Measurements from ENCODE around the gene FMN1.

Gene FMN1

GRCh38 chr15:33201491-33202231 lies 7.1 kb upstream of the FMN1 start:
- no peak for DNase-seq
- in situ Hi-C loops (cut with MboI; ENCODE audit: low pct_unique_long_range_greater_than_20kb, low sequenced_read_pairs), result no loop called here

DNA sequence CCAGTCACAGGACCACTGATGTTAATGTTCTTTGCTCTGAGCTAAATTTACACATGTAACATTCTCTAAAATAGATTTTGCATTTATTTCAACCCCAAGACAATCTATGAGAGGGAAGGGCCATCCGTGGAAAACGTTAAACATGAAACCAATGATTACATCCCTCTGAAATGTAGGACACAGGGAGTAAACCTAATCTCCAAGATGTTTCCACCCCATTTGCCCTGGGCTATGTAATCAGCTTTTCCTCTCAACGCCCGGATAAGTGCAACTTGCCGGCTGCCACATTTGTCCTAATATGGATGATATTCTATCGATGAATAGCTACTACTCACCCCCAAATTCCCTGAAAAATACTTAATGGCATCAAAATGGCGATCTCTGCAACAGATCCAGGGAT lies 6.4 kb upstream of the FMN1 start:
- no peak for DNase-seq
- in situ Hi-C loops (cut with MboI; ENCODE audit: low pct_unique_long_range_greater_than_20kb, low sequenced_read_pairs), result no loop called here

GRCh38 chr15:33200444-33200843 lies 5.9 kb upstream of the FMN1 start:
- no peak for DNase-seq
- in situ Hi-C loops (cut with MboI; ENCODE audit: low pct_unique_long_range_greater_than_20kb, low sequenced_read_pairs), result no loop called here

DNA sequence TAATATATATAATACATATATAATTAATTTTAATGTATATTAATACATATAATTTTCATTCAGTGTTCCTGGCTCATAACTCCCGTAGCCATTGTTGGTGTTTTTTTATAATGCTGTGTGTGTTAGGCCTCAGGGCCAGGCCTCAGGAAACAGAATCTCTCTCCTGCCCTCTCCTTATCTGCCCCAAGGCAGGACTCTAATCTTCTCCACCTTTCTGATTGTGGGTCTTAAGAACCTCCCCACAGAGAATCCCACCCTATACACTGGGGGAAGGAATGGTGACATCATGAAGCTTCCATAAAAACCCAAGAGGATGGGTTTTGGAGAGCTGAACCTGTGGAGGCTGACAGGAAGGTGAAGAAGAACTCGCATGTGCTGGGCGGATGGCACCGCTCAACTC lies 4.0 kb upstream of the FMN1 start:
- DNase-seq, result no peak
- in situ Hi-C loops (cut with MboI; ENCODE audit: low pct_unique_long_range_greater_than_20kb, low sequenced_read_pairs), result no loop called here

DNA sequence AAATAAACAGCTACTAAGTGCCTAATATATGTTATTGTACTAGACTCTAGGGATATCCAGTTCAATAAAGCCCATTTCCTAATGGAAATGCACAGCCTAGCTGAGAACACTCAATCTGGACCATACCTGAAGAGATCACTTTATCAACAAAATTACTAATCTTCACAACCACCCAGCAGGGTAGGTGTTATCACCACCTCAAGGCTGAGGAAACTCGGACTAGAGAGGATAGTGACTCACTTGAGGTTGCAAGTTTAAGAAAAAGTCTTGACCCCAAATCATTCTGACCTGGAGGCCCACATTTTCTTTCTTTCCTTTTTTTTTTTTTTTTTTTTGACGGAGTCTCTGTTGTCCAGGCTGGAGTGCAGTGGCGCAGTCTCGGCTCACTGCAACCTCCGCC lies 3.1 kb upstream of the FMN1 start:
- in situ Hi-C loops (cut with MboI; ENCODE audit: low pct_unique_long_range_greater_than_20kb, low sequenced_read_pairs), result no loop called here
- DNase-seq, result no peak

GRCh38 chr15:33194237-33194636 lies 277 bp downstream of the FMN1 start:
- DNase-seq, result no peak
- in situ Hi-C loops (cut with MboI; ENCODE audit: low pct_unique_long_range_greater_than_20kb, low sequenced_read_pairs), result no loop called here

DNA sequence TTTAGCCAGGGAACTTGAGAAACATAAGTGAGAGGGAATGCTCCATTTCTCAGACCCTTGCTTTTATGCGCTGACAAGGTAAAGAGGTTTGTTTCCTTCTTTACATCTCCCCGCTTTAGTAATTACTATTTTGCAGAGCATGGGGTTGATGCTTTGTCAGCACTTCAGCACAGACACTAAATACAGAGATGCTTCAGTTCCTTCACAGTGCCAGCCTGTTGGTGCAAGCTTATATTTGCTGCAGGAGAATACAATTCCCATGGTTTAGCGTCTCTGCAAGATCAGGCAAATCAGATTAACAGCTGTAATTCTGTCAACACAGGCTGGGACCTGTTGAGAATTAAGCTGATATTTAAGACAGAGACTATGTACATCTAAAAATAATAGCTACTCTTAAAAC lies 2.9 kb downstream of the FMN1 start:
- in situ Hi-C loops (cut with MboI; ENCODE audit: low pct_unique_long_range_greater_than_20kb, low sequenced_read_pairs), result no loop called here

DNA sequence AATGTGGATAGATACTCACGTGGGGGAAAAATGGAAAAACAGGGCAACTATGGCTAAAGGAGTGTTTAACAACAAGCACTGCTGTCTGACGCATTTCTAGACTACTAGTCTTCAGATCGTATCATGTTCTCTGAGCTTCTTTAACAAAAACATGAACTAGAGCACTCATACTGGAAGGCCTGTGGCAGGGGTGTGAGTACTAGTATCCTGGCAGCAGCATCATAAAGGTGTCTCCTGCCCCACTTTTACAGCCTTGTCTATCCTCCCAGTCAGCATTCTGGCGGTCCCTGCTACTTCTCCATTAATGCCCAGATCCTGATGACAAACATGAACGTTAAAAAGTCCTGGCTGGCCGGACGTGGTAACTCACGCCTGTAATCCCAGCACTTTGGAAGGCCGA lies 4.0 kb downstream of the FMN1 start:
- in situ Hi-C loops (cut with MboI; ENCODE audit: low pct_unique_long_range_greater_than_20kb, low sequenced_read_pairs), result no loop called here
- no peak for DNase-seq

More for the DNA sequence above, 2.9 kb downstream of the FMN1 start:
- DNase-seq, result no peak

DNA sequence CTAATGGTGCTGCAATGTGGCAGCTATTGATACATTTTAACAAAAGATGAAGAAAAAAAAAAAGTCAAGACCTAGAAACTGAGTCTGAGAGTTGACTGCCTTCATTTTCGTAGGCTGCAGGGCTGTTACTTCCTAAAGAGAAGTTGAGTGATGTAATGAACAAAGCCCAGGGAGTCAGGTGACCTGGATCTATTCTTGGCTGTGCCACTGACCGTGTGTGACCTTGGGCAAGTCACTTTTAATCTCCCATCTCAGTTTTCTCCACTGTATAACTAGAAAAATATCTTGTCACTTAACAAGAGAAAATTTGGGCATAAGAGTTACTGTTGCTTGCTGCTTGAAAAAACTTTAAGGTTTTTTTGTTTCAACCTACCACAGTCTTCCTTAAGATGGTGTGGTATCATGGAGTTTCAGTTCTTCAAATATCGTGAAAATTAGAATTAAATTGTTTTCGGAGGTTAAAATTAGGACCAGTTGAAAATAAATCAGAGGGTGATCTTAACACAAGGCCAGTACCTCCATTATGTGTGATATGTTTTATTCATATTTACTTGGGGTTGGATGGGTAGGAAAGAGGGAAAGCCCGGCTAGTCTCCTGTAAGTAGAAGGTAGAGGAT lies 5.8 kb downstream of the FMN1 start:
- in situ Hi-C loops (cut with MboI; ENCODE audit: low pct_unique_long_range_greater_than_20kb, low sequenced_read_pairs), result no loop called here

GRCh38 chr15:33188159-33188558 lies 6.4 kb downstream of the FMN1 start:
- in situ Hi-C loops (cut with MboI; ENCODE audit: low pct_unique_long_range_greater_than_20kb, low sequenced_read_pairs), result no loop called here
- no peak for DNase-seq

More for the DNA sequence above, 5.8 kb downstream of the FMN1 start:
- DNase-seq, result no peak

DNA sequence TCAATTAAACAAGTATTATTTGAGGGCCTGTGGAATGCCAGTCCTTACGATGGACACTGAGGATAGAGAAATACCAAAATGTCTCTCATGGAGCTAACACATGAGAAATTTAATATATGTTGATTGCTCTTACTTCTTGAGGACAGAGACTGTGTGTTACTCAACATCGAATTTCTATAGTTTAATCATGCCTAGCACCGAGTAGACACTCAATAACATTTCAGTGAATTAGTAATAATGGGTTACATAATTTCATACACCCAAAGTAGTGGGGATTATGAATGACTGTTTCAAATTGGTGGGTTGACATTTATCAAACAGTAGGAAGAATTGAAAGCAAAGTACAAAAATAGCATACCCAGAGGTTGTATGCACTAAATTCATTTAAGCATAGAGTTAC lies 11.2 kb downstream of the FMN1 start:
- DNase-seq, result no peak
- in situ Hi-C loops (cut with MboI; ENCODE audit: low pct_unique_long_range_greater_than_20kb, low sequenced_read_pairs), result no loop called here

DNA sequence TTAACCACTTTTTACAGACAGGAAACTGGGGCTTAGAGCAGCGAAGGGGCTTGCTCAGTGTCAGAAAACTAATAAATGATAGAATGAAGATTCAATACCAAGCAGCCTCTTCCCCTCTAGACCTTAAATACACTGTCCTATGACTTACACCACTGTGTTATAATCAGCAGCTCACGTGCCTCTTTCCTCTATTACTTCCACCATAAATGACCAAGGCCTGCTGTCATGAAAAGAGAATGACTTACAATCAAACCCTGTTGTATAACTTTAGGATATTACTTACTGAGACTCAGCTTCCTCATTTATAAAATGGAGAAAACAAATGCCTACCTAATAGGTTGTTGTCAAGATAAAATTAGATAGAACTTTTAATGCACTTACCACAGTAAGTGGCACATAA lies 11.6 kb downstream of the FMN1 start:
- DNase-seq, result no peak
- in situ Hi-C loops (cut with MboI; ENCODE audit: low pct_unique_long_range_greater_than_20kb, low sequenced_read_pairs), result no loop called here

GRCh38 chr15:33182278-33182905 lies 12.1 kb downstream of the FMN1 start:
- DNase-seq, result no peak
- in situ Hi-C loops (cut with MboI; ENCODE audit: low pct_unique_long_range_greater_than_20kb, low sequenced_read_pairs), result no loop called here

GRCh38 chr15:33179874-33180273 lies 14.6 kb downstream of the FMN1 start:
- in situ Hi-C loops (cut with MboI; ENCODE audit: low pct_unique_long_range_greater_than_20kb, low sequenced_read_pairs), result no loop called here
- DNase-seq, result no peak

DNA sequence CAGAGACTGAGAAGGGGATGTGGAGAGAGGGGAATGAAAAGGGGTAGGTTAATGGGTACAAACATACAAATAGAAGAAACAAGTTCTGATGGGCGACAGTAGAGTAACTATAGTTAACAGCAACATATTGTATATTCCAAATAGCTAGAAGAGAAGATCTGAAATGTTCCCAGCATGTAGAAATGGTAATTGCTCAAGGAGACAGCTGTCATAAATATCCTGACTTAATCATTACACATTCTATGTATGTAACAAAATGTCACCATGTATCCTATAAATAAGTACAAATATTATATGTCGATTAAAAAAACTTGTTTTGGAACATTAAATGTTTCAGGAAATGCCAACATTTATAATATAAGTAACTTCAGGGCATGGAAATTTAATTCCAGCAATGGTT lies 23.3 kb downstream of the FMN1 start:
- DNase-seq, result no peak
- in situ Hi-C loops (cut with MboI; ENCODE audit: low pct_unique_long_range_greater_than_20kb, low sequenced_read_pairs), result no loop called here

GRCh38 chr15:33169625-33170024 lies 24.9 kb downstream of the FMN1 start:
- no peak for DNase-seq

GRCh38 chr15:33168444-33168843 lies 26.1 kb downstream of the FMN1 start:
- in situ Hi-C loops (cut with MboI; ENCODE audit: low pct_unique_long_range_greater_than_20kb, low sequenced_read_pairs), result no loop called here
- DNase-seq, result no peak

More at GRCh38 chr15:33169625-33170024, 24.9 kb downstream of the FMN1 start:
- in situ Hi-C loops (cut with MboI; ENCODE audit: low pct_unique_long_range_greater_than_20kb, low sequenced_read_pairs), result no loop called here

- in situ Hi-C loops (cut with MboI; ENCODE audit: low pct_unique_long_range_greater_than_20kb, low sequenced_read_pairs), result no loop called here
- no peak for DNase-seq
These were observed 30.7 kb downstream of the FMN1 start for GRCh38 chr15:33163816-33164215.

DNA sequence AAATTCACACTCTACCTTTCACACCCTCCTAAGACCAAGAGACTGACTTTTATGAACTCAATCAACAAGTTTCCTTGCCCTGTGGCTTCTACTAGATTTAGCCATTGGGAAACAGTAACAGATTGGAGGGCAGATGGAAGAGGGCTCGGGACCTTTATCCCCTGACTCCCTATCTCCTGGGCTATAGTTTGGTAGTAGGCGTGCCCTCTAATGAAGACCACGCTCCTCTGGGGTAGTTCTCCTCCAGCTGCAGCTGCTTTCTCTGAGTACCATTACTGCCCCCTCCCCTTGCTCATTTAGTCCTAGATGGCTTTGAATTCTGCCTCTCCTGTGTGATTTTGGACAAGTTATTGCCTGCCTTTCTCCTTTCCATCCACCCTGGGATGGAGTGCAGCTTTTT lies 33.3 kb downstream of the FMN1 start:
- in situ Hi-C loops (cut with MboI; ENCODE audit: low pct_unique_long_range_greater_than_20kb, low sequenced_read_pairs), result no loop called here
- DNase-seq, result no peak

DNA sequence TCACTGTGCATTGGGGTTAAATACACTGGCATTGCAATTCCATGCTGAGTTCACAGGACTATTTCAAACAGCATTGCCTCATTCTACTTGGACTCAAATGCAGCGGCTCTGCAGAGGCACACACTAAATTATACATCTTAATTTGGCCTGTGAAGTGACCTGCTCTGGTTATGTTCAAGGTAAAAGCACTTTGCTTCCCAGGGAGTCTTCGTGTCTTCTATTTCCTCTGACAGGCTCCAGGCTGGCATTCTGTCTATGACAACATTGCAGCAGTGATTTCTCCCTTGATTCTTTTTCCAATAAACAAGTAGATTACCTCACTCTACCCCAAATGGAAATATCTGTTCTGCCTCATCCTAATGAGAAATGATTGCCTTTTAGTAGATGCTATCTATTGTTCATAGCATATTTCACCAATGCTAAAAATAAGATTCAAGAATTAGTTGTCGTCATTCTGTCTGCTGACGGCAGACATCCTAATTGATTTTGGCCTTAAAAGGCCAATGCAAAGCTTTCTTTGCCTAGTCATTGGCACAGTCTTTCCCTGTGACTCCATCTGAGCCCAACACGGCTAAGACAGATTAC lies 33.8 kb downstream of the FMN1 start:
- no peak for DNase-seq
- in situ Hi-C loops (cut with MboI; ENCODE audit: low pct_unique_long_range_greater_than_20kb, low sequenced_read_pairs), result no loop called here

All from KBM-7 (cell line).